HG02981 (cell line): ENCODE results near the gene BRD9.
"Not testable (repeated sequence)": the region's sequence is repeated elsewhere in the genome, so short reads cannot be mapped to it uniquely, and the experiment has no call there.

ENCODE experiments used
- ATAC-seq: cut with Tn5 transposase; IDR thresholded peaks from one replicate; pipeline ENCODE4 v1.9.1; 2021; ENCODE audit warnings: mild to moderate bottlenecking, moderate library complexity; ENCODE audit not compliant: unreplicated experiment

BRD9 gene

DNA sequence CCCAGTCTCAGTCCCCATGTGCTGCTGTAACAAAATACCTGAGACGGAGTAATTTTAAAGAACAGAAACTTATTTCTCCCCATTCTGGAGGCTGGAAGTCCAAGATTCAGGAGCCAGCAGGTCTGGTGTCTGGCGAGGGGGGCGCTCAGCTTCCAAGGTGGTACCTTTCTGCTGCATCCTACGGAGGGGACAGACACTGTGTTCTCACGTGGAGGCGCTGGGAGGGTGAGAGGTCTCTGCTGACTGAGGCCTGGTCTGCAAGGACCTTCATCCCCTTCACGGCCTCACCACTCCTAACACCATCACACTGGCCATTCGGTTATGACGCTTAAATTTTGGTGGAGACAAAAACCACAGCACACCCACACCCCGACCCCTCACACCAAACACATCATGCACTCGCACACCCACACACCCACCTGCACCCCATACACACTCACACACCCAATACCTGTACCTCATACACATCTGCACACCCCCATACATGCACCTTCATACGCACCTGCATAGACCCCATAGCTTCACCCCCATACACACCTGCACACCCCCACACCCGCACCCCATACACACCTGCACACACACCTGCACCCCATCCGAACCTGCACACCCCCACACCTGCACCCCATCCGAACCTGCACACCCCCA is 32.0 kb downstream of the BRD9 start:
- no peak for ATAC-seq

- ATAC-seq: no peak
Observed at GRCh38 chr5:859798-860296, 32.8 kb downstream of the BRD9 start.

GRCh38 chr5:859391-859790 is 33.2 kb downstream of the BRD9 start:
- ATAC-seq: no peak

GRCh38 chr5:858726-859125 is 33.9 kb downstream of the BRD9 start:
- ATAC-seq: no peak

GRCh38 chr5:856531-857425 is 35.8 kb downstream of the BRD9 start:
- ATAC-seq: no peak

DNA sequence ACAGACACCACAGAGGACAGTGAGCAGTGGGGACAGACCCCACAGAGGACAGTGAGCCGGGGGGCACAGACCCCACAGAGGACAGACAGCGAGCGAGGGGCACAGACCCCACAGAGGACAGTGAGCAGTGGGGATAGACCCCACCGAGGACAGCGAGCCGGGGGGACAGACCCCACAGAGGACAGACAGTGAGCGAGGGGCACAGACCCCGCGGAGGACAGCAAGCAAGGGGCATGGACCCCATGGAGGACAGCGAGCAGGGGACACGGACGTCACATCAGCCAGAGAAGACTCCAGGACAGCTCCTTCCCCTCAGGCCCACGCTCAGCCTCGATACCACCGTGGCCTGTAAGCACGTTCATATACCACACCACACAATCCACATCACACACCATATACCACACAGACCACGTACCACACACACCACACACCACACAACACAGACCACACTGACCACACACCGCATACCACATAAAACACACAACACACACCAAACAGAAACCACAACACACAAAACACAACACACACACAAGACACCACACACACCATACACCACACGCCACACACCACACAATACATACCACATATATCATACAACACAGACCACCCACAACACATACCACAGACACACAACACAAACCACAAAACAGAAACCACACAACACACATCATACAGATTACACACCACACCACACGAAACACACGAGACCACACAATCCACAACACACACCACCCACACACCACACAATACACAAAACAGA is 36.6 kb downstream of the BRD9 start:
- ATAC-seq: no peak

- ATAC-seq: no peak
Observed at GRCh38 chr5:854966-855743, 37.4 kb downstream of the BRD9 start.

GRCh38 chr5:854217-854616 is 38.4 kb downstream of the BRD9 start:
- no peak for ATAC-seq

- not testable (repeated sequence) for ATAC-seq
Observed at GRCh38 chr5:853416-854090, 39.0 kb downstream of the BRD9 start.

- no peak for ATAC-seq
Observed at GRCh38 chr5:852431-853401, 39.9 kb downstream of the BRD9 start.

GRCh38 chr5:852018-852417 is 40.6 kb downstream of the BRD9 start:
- ATAC-seq: no peak

GRCh38 chr5:851553-851952 is 41.0 kb downstream of the BRD9 start:
- no peak for ATAC-seq

DNA sequence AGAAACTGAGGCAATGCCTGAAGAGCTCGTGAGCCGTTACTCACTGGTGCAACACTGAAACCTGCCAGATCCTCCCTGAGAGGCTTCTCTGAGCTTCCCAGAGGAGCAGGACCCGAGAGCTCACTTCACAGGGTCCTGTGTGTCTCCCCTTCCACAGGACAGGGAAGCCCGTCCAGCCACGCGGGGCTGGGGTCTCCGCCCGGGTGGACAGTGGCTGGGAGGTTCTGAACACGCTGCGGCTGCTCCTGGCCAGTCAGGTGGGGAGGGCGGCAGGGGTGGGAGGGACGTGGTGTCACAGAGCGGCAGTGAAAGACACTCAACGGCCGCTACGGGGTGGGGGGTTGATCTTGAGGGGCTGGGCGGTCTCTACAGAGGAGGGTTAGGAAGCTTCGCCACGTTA is 41.5 kb downstream of the BRD9 start:
- ATAC-seq: no peak

GRCh38 chr5:850511-851006 is 42.0 kb downstream of the BRD9 start, which contains the start of gene ZDHHC11:
TSS of gene ZDHHC11 (minus strand) at chr5:850986. CDS start at chr5:850602, 384 bp downstream.
- no peak for ATAC-seq

- ATAC-seq: no peak
Observed at GRCh38 chr5:849651-850301, 42.8 kb downstream of the BRD9 start.

- no peak for ATAC-seq
Observed at GRCh38 chr5:848671-849111, 43.9 kb downstream of the BRD9 start.

DNA sequence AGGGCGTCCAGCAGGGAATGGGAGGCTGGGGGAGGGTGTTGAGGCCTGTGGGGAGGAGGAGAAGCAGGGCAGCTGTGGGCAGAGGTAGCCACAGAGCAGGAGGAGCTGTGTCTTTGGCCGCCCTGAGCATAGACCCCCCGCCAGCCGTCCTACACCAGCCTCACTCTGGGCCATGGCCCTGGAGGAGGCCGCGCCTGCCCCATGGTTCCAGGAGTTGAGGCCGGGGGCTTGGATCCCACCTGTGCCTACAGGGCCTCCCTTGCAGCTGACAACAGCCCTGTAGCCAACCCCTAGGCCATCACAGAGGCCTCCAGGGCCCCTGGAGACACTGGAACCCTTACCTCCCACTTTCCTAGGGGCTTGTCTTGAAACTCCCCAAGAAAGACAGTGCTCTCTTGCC is 44.9 kb downstream of the BRD9 start:
- not testable (repeated sequence) for ATAC-seq

DNA sequence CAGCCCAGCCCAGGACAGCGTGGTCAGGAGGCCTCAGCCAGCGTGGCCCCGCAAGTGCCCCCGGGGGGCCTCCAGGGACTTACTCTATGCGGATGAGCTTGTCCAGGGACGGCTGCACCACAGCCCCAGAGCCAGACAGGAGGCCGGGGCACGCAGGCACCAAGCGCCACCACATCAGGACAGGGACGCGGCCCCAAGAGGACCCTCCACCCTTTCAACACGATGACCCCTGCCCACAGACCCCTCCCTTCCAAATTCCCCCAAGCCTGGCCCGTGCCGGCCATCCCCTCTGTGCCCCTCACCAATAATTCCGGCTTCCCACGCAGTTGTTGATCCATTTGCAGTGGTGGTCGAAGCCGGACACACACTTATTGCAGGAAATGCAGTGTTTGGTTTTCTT is 45.4 kb downstream of the BRD9 start:
- ATAC-seq: not testable (repeated sequence)
